Activated naive CD8-positive, alpha-beta T cell (primary cell): ENCODE measurements around the gene NDC1.
"Not testable (repeated sequence)": the region's sequence is repeated elsewhere in the genome, so short reads cannot be mapped to it uniquely, and the experiment has no call there.

Experiments
- H3K27ac Mint-ChIP-seq: one replicate; pipeline ENCODE4 v1.8.0; 2021; ENCODE audit warnings: mixed read lengths
- H3K27me3 Mint-ChIP-seq: one replicate; pipeline ENCODE4 v1.8.0; 2021; ENCODE audit warnings: mixed read lengths
- H3K36me3 Mint-ChIP-seq: one replicate; pipeline ENCODE4 v1.8.0; 2021; ENCODE audit warnings: mixed read lengths
- H3K4me1 Mint-ChIP-seq: one replicate; pipeline ENCODE4 v1.8.0; 2021; ENCODE audit warnings: low read depth, mixed read lengths
- H3K4me3 Mint-ChIP-seq: one replicate; pipeline ENCODE4 v1.8.0; 2021; ENCODE audit warnings: mild to moderate bottlenecking, mixed read lengths
- H3K9me3 Mint-ChIP-seq: one replicate; pipeline ENCODE4 v1.8.0; 2021; ENCODE audit warnings: low read depth, mixed read lengths

Gene NDC1

GRCh38 chr1:53763911-53764310, 74.2 kb downstream of the NDC1 start:
- no peak overlapping the region for H3K4me3 Mint-ChIP-seq
- H3K4me1 Mint-ChIP-seq, result peaks cover 16% of the 10 kb centered on the region
- H3K36me3 Mint-ChIP-seq, result peaks cover 29% of the 10 kb centered on the region
- no peaks in the 10 kb centered on the region for H3K9me3 Mint-ChIP-seq
- no peaks in the 10 kb centered on the region for H3K27me3 Mint-ChIP-seq
- H3K27ac Mint-ChIP-seq, result no peak overlapping the region

GRCh38 chr1:53763461-53763860, 74.6 kb downstream of the NDC1 start:
- no peaks in the 10 kb centered on the region for H3K9me3 Mint-ChIP-seq
- peaks cover 29% of the 10 kb centered on the region for H3K36me3 Mint-ChIP-seq
- H3K27me3 Mint-ChIP-seq, result no peaks in the 10 kb centered on the region
- H3K4me1 Mint-ChIP-seq, result peaks cover 16% of the 10 kb centered on the region
- H3K4me3 Mint-ChIP-seq, result no peak overlapping the region
- H3K27ac Mint-ChIP-seq, result no peak overlapping the region

- H3K4me1 Mint-ChIP-seq, H3K27ac Mint-ChIP-seq, H3K4me3 Mint-ChIP-seq, H3K27me3 Mint-ChIP-seq, H3K9me3 Mint-ChIP-seq: not testable (repeated sequence)
- peaks cover 18% of the 10 kb centered on the region for H3K36me3 Mint-ChIP-seq
Observed at GRCh38 chr1:53760497-53760896, 77.6 kb downstream of the NDC1 start.

- H3K27me3 Mint-ChIP-seq, result no peaks in the 10 kb centered on the region
- peaks cover 9% of the 10 kb centered on the region for H3K36me3 Mint-ChIP-seq
- no peaks in the 10 kb centered on the region for H3K9me3 Mint-ChIP-seq
- no peaks in the 10 kb centered on the region for H3K4me1 Mint-ChIP-seq
- no peak overlapping the region for H3K27ac Mint-ChIP-seq
- no peak overlapping the region for H3K4me3 Mint-ChIP-seq
Observed at GRCh38 chr1:53755874-53756273, 82.2 kb downstream of the NDC1 start.

- Mint-ChIP-seq H3K27ac (no peak overlapping the region), H3K4me3 (no peak overlapping the region)
Observed at GRCh38 chr1:53754484-53755312, 83.4 kb downstream of the NDC1 start.

GRCh38 chr1:53752281-53752680, 85.8 kb downstream of the NDC1 start:
- Mint-ChIP-seq H3K36me3 (peaks cover 3% of the 10 kb centered on the region), H3K4me3 (no peak overlapping the region), H3K27ac (no peak overlapping the region), H3K4me1 (no peaks in the 10 kb centered on the region), H3K9me3 (no peaks in the 10 kb centered on the region), H3K27me3 (no peaks in the 10 kb centered on the region)

More at GRCh38 chr1:53754484-53755312, 83.4 kb downstream of the NDC1 start:
- H3K36me3 Mint-ChIP-seq, result peaks cover 3% of the 10 kb centered on the region
- no peaks in the 10 kb centered on the region for H3K4me1 Mint-ChIP-seq
- no peaks in the 10 kb centered on the region for H3K9me3 Mint-ChIP-seq
- no peaks in the 10 kb centered on the region for H3K27me3 Mint-ChIP-seq

- Mint-ChIP-seq H3K4me3 (no peak overlapping the region), H3K27ac (no peak overlapping the region), H3K27me3 (peaks cover 5% of the 10 kb centered on the region), H3K36me3 (peaks cover 1% of the 10 kb centered on the region), H3K4me1 (no peaks in the 10 kb centered on the region), H3K9me3 (peaks cover 5% of the 10 kb centered on the region)
Observed at GRCh38 chr1:53747841-53748240, 90.3 kb downstream of the NDC1 start.

- Mint-ChIP-seq H3K4me3 (peak overlapping the region; percentile 49), H3K27ac (no peak overlapping the region), H3K27me3 (peaks cover 29% of the 10 kb centered on the region), H3K4me1 (no peaks in the 10 kb centered on the region), H3K36me3 (peaks cover 8% of the 10 kb centered on the region), H3K9me3 (peaks cover 10% of the 10 kb centered on the region)
Observed at GRCh38 chr1:53740621-53741105, 97.4 kb downstream of the NDC1 start.

- Mint-ChIP-seq H3K27ac (no peak within 1 kb of the TSS), H3K4me3 (peak within 1 kb of the TSS; percentile 69), H3K36me3 (peaks cover 8% of the 10 kb centered on the region), H3K27me3 (peaks cover 32% of the 10 kb centered on the region), H3K9me3 (peaks cover 10% of the 10 kb centered on the region), H3K4me1 (no peaks in the 10 kb centered on the region)
Observed at GRCh38 chr1:53739109-53739681, 98.9 kb downstream of the NDC1 start, which contains the start of gene GLIS1. Gene GLIS1 (minus strand): TSS chr1:53739164. CDS start chr1:53738064, 1,100 bp downstream.

- peaks cover 10% of the 10 kb centered on the region for H3K9me3 Mint-ChIP-seq
- peaks cover 34% of the 10 kb centered on the region for H3K27me3 Mint-ChIP-seq
- H3K27ac Mint-ChIP-seq, result no peak overlapping the region
- H3K4me3 Mint-ChIP-seq, result peak overlapping the region; percentile 23
- peaks cover 8% of the 10 kb centered on the region for H3K36me3 Mint-ChIP-seq
- no peaks in the 10 kb centered on the region for H3K4me1 Mint-ChIP-seq
Observed at GRCh38 chr1:53738205-53739108, 99.6 kb downstream of the NDC1 start.

GRCh38 chr1:53737648-53738204, 100.4 kb downstream of the NDC1 start:
- peak overlapping the region; percentile 52 for H3K4me3 Mint-ChIP-seq
- no peaks in the 10 kb centered on the region for H3K4me1 Mint-ChIP-seq
- H3K27ac Mint-ChIP-seq, result no peak overlapping the region
- H3K36me3 Mint-ChIP-seq, result peaks cover 5% of the 10 kb centered on the region
- peaks cover 28% of the 10 kb centered on the region for H3K27me3 Mint-ChIP-seq
- peaks cover 4% of the 10 kb centered on the region for H3K9me3 Mint-ChIP-seq

GRCh38 chr1:53736290-53736689, 101.8 kb downstream of the NDC1 start:
- H3K9me3 Mint-ChIP-seq, result no peaks in the 10 kb centered on the region
- H3K27me3 Mint-ChIP-seq, result peaks cover 23% of the 10 kb centered on the region

GRCh38 chr1:53735681-53736080, 102.4 kb downstream of the NDC1 start:
- H3K36me3 Mint-ChIP-seq, result no peaks in the 10 kb centered on the region
- no peak overlapping the region for H3K27ac Mint-ChIP-seq
- H3K9me3 Mint-ChIP-seq, result no peaks in the 10 kb centered on the region
- peaks cover 23% of the 10 kb centered on the region for H3K27me3 Mint-ChIP-seq
- H3K4me1 Mint-ChIP-seq, result no peaks in the 10 kb centered on the region
- no peak overlapping the region for H3K4me3 Mint-ChIP-seq

More at GRCh38 chr1:53736290-53736689, 101.8 kb downstream of the NDC1 start:
- Mint-ChIP-seq H3K36me3 (no peaks in the 10 kb centered on the region), H3K4me3 (no peak overlapping the region), H3K27ac (no peak overlapping the region), H3K4me1 (no peaks in the 10 kb centered on the region)

- no peaks in the 10 kb centered on the region for H3K4me1 Mint-ChIP-seq
- H3K36me3 Mint-ChIP-seq, result no peaks in the 10 kb centered on the region
- no peak overlapping the region for H3K4me3 Mint-ChIP-seq
- no peaks in the 10 kb centered on the region for H3K9me3 Mint-ChIP-seq
- no peak overlapping the region for H3K27ac Mint-ChIP-seq
- H3K27me3 Mint-ChIP-seq, result peaks cover 20% of the 10 kb centered on the region
Observed at GRCh38 chr1:53735261-53735660, 102.8 kb downstream of the NDC1 start.
